ENCODE data around the gene PALD1. TPM values are rescaled to one million over a fixed set of nuclear protein-coding genes. Genes with fewer than 3 reads are reported as not detected.
"Not testable (repeated sequence)": the region's sequence is repeated elsewhere in the genome, so short reads cannot be mapped to it uniquely, and the experiment has no call there.

The PALD1 gene
- total and polyA plus RNA-seq, 8 donors: 2.2 to 15.1 (median 3.9) TPM

- H3K36me3 ChIP-seq: no peaks in the 10 kb centered on the region
- H3K27ac ChIP-seq: no peak overlapping the region
- no peaks in the 10 kb centered on the region for H3K9me3 ChIP-seq
- TF ChIP-seq CTCF (IDR thresholded peaks at IDR 0.05): no peak
- FAIRE-seq: no peak
- 72 to 78% methylated on average over 4 of the region's 4 CpGs for WGBS, 2 donors
- intact Hi-C loops (cut with DNase I): no loop called here
- no peak for ATAC-seq
- no peak for DNase-seq
- no peak overlapping the region for H3K4me3 ChIP-seq
- H3K4me1 ChIP-seq: no peaks in the 10 kb centered on the region
- H3K27me3 ChIP-seq: no peaks in the 10 kb centered on the region
Observed at GRCh38 chr10:70604106-70604505, 125.5 kb downstream of the PALD1 start.

GRCh38 chr10:70605161-70605560 is 126.6 kb downstream of the PALD1 start:
- no peaks in the 10 kb centered on the region for H3K4me1 ChIP-seq
- WGBS, 2 donors: 56 to 79% methylated on average over 2 of the region's 2 CpGs
- H3K4me3 ChIP-seq: no peak overlapping the region
- H3K36me3 ChIP-seq: no peaks in the 10 kb centered on the region
- no peak for ATAC-seq
- no peak for TF ChIP-seq CTCF (IDR thresholded peaks at IDR 0.05)
- no peak overlapping the region for H3K27ac ChIP-seq
- no peaks in the 10 kb centered on the region for H3K27me3 ChIP-seq
- FAIRE-seq: no peak
- intact Hi-C loops (cut with DNase I): no loop called here
- DNase-seq: no peak
- no peaks in the 10 kb centered on the region for H3K9me3 ChIP-seq

- TF ChIP-seq CTCF (IDR thresholded peaks at IDR 0.05): no peak
- Histone ChIP-seq H3K4me1 (no peaks in the 10 kb centered on the region), H3K36me3 (no peaks in the 10 kb centered on the region), H3K27ac (no peak overlapping the region), H3K4me3 (no peak overlapping the region), H3K9me3 (no peaks in the 10 kb centered on the region), H3K27me3 (no peaks in the 10 kb centered on the region)
- no peak for ATAC-seq
- FAIRE-seq: no peak
- 83 to 91% methylated on average over 4 of the region's 4 CpGs for WGBS, 2 donors
- intact Hi-C loops (cut with DNase I): no loop called here
- DNase-seq: no peak
Observed at GRCh38 chr10:70607936-70608335, 129.4 kb downstream of the PALD1 start.

- no peak overlapping the region for H3K27ac ChIP-seq
- H3K4me1 ChIP-seq: no peaks in the 10 kb centered on the region
- no peak overlapping the region for H3K4me3 ChIP-seq
- intact Hi-C loops (cut with DNase I): no loop called here
- no peaks in the 10 kb centered on the region for H3K27me3 ChIP-seq
- H3K9me3 ChIP-seq: no peaks in the 10 kb centered on the region
- H3K36me3 ChIP-seq: no peaks in the 10 kb centered on the region
- ATAC-seq: no peak
- 70 to 78% methylated on average over 2 of the region's 2 CpGs for WGBS, 2 donors
- no peak for TF ChIP-seq CTCF (IDR thresholded peaks at IDR 0.05)
- DNase-seq: no peak
- FAIRE-seq: no peak
Observed at GRCh38 chr10:70613941-70614340, 135.4 kb downstream of the PALD1 start.

GRCh38 chr10:70614364-70614763 is 135.8 kb downstream of the PALD1 start:
- H3K4me3 ChIP-seq; H3K27ac ChIP-seq; H3K36me3 ChIP-seq; ATAC-seq; H3K27me3 ChIP-seq; H3K9me3 ChIP-seq; H3K4me1 ChIP-seq; FAIRE-seq; DNase-seq; intact Hi-C loops (cut with DNase I): not testable (repeated sequence)
- 76 to 90% methylated on average over 3 of the region's 3 CpGs for WGBS, 2 donors

GRCh38 chr10:70615211-70615610 is 136.6 kb downstream of the PALD1 start:
- FAIRE-seq (no peak), ATAC-seq (no peak)

More at GRCh38 chr10:70615211-70615610, 136.6 kb downstream of the PALD1 start:
- Histone ChIP-seq H3K9me3 (no peaks in the 10 kb centered on the region), H3K27ac (no peak overlapping the region), H3K27me3 (no peaks in the 10 kb centered on the region), H3K4me3 (no peak overlapping the region), H3K36me3 (no peaks in the 10 kb centered on the region), H3K4me1 (no peaks in the 10 kb centered on the region)
- no peak for TF ChIP-seq CTCF (IDR thresholded peaks at IDR 0.05)
- 89 to 90% methylated on average over 2 of the region's 2 CpGs for WGBS, 2 donors
- intact Hi-C loops (cut with DNase I): no loop called here
- no peak for DNase-seq
